ENCODE measurements around the gene CACNA2D2.

Gene CACNA2D2

DNA sequence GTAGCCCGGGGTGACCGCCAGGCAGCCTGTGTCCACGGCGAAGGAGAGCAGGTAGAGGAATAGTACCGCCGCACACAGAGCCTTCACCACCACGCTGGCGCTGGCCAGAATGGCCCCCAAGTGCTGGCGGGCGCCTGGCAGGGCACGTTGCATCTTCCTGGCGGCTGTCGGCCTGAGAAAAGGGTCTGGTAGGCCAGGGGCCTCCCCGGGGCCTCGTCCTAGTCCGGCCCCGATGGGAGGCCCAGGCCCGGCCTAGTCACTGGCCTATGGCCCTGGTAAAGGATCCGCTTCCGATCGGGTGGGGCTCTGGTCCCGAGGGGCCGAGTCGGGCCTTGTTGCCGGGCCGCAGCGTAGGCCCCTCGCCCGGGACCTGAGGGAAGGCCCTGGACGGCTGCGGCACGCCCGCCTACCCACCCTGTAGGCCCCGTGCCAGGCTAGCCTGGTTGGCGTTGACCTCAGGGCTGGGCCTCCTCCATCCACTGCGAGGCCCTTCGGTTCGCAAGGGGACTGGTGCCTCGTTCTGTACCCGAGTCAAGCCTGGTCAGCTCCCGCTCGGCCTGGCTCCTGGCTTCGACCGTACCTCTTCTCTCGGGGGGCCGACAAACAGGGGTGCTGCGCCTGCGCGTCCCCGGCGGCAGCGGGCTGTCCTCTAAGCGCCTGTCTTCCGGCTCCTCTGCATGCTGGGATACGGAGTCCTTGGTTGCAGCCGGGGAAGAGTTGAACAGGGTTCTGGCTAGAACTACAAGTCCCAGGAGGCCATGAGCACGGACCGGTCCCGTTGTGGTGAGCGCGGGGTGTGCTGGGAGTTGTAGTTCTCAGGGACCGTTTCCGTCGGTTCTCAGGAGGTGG, 144.3 kb downstream of the CACNA2D2 start, which contains the start of gene TMEM115:
Gene TMEM115, minus strand, starts transcription at position 611 of the 849 bp plus-strand sequence. Its CDS starts 458 bp downstream, at position 153.
- DNase-seq = peak; percentile 98

DNA sequence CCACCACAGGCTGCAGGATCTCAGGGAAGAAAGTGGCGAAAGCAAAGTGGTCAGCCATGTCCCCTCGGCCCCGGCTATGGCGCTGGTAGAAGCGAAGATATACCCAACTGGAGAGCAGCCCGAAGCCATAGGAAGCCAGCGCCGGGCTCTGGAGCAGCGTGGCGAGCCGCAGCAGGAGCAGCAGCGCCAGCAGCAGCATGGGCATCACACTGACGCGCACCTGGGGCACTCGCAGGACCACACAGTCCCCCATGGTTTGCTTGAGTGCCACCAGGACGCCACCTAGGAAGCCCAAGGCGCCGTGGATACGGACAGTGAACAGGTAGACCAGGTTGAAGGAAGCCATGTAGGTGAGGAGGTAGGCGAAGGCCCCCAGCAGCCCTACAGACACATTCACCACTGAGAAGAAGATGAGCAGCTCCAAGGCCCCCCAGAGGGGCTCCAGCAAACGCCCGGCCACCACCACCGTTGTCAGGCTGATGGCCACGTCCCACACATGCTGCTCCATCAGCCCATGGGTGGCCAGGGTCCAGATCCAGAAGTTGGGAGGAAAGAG, 145.0 kb downstream of the CACNA2D2 start:
- no peak for DNase-seq

DNA sequence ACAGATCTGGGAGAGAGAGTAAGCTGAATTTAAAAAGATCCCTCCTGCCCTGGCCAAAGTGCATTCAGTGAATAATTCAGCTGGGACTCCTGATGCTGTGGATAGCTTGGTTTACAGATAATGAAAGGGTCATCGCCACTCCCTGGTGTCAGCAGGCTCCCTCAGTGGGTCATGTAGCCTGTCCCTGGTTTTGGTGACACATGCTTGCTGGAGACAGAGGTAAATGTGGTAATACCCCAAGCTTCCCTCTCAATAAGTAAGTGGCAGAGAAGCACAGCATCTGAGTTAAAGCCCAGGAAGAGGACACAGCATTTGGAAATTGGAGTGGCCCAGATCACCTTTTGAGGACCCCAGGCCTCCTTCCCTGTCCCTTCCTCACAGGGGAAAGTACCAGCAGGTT, 146.0 kb downstream of the CACNA2D2 start:
- no peak for DNase-seq

DNA sequence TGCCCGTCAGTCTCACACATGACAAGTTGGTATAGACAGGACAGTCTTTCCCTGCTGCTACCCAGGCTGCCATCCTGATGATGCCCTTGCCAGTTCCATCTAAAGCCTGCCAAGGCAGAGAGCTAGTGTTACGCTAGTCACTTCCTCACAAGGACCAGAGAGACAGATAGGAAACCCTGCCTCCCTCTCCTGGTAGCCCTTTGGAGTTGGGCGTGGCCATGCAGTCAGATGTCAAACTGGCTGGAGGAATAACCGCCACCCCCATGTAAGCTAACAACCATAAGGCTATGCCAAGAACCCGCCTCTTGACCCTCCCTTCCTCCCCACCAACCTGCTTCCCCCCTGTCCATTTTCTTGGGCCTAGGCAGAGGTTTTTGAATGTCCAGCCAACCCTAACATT, 146.9 kb downstream of the CACNA2D2 start:
- DNase-seq = no peak

DNA sequence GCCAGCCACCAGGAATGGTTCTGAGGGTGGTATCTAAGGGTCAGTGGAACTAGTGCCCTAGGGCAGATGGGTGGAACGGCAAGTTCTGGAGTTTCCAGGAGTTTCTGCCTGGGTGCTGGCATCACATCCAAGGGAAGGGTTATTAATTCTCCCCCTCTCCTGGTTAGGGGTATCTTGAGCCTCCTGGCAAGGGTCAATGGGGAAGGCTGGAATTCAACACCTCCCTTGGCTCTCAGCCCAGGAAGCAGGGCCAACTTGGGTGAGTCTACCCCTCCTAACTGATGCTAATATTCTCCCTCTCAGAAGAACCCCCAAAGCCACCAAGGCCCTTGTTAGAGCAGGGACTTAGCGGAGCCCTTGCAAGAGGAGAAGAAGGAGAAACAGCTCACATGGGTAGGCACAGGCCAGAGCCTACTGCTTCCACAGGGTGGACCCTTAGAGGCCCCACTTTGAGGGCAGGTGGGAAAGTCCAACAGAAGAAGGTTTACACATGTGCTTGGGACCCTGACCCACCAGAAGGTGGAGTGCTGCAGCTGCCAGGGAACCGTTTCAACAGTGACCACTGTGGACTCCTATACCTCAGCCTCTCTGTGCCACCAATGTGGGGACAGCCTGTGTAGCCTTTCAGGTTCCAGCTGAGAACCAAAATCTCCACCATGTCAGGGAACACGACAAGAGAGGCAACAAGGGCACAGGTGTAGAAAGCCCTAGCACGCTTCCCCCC, 147.4 kb downstream of the CACNA2D2 start:
- no peak for DNase-seq

DNA sequence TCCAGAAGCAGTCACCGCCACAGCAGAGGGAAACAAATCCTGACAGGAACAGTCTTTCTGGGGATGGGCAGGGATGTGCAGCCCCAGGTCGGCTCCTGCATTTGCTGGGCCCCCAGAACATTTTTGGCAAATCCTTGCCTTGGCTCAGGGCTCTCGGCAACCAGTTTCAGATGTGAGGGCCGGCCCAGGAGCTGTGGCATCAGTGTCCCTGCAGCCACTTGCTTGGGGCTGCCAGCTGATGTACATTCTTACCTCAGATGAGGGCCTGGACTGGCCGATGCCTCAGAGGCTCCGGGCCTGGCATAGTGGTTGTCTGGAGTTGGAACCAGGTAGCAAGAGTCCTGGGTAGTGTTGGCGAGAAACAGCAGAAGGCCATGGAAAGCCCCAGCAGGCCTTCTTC, 148.6 kb downstream of the CACNA2D2 start:
- no peak for DNase-seq

- DNase-seq = no peak
Measured at GRCh38 chr3:50354186-50354764, 149.2 kb downstream of the CACNA2D2 start.

- DNase-seq = no peak
Measured at GRCh38 chr3:50353245-50354004, 150.0 kb downstream of the CACNA2D2 start.

DNA sequence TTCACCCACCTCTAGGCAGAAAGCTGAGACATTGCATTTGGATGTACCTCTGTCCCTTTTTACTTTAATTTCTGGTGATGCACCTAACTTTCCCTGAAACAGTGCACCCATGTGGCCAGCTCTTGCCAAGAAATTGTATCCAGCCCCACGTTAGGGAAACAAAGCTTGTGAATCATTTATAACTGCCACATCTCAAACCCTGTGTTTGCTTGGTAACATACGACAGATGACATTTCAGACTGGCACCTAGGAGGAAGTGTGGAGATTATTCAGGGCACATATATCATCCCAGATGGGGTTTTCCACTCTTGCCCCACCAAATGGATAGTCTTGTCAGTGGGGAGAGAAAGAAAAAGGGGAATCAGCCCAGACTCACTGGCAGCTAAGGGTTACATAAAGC, 150.7 kb downstream of the CACNA2D2 start:
- no peak for DNase-seq

- DNase-seq = no peak
Measured at GRCh38 chr3:50351323-50351697, 152.1 kb downstream of the CACNA2D2 start.

DNA sequence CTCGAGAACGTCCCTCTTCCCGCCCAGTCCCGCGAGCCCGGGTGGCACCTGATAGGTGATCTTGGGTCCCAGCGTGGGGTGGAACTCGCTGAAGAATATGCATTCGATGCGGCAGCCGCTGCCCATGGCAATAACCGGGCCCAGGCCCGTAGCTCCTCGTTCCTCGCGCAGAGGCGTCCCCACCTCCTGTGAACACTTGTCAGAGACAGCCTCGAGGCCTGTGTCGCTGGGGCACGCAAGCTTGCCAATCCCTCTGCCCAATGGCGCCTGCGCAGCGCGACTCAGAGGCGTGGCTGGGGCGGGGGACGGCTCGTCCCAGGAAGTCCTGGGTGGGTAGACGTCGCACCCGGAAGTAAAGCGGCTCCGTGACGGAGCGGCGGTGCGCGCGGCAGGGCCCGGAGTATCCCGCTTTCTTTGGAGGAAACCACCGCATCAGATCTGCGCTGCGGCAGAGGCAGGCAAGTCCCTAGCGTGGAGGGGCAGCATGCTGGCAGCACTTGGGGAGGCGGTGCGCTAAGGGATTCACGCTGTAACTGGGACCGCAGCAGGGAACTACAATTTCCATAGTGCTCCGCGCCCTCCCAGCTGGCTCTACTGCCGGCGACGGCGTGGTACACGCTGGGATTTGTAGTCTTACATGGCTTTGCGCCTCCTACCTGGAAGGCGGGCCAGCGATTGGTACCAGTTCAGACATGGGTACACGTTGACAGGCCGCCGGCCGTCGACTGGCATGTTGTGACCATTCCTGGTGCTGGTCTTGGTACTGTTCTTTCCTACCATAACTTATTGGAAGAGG, 152.7 kb downstream of the CACNA2D2 start, which contains the start of the genes CYB561D2 and NPRL2:
Gene CYB561D2, plus strand, starts transcription at position 336 of the 796 bp plus-strand sequence. CDS start 572 bp downstream, outside the sequence.
Gene NPRL2, minus strand, starts transcription at position 249 of the 796 bp plus-strand sequence. Its CDS starts 123 bp downstream, at position 126.
- peak; percentile 98 to 99 for DNase-seq

DNA sequence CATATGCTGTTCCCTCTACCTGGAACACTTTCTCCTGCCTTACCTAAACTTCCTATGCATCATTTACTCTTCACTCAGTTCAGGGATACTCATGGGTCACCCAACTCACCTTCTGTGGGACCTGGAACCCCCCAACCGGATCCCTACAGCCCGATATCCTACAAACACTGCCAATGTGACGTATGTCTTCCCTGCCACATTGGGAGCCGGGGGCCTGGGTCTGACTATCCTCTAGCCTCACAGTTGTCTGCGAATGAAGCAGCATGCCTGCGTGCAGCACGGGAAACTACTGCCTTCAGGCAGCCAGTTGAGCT, 153.3 kb downstream of the CACNA2D2 start:
- no peak for DNase-seq

DNA sequence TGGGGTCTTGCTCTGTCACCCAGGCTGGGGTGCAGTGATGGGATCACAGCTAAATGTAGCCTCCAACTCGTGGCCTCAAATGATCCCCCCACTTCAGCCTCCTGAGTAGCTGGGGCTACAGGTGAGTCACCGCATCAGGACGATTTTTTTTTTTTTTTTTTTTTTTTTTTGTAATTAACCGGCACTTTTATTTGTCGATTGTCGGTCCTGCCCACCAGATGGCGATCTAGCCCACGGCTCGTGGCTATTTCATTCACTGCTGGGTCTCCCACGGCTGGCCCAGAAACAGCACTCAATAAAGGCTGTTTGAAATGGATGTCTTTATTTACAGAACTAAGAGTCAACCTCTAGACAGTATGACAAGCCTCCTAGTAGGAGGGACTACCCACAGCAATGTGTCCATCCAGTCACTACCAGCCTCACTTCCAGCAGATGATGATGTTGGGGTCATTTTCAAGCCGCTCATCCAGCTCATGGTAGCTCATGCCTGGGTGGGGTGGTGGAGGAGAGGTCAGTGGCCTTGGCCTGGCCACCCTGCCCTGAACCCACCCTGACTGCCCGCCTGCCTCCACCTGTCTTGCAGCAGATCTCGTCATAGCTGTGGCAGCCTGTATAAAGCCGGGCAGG, 156.1 kb downstream of the CACNA2D2 start:
- DNase-seq = peak; percentile 84 to 88

DNA sequence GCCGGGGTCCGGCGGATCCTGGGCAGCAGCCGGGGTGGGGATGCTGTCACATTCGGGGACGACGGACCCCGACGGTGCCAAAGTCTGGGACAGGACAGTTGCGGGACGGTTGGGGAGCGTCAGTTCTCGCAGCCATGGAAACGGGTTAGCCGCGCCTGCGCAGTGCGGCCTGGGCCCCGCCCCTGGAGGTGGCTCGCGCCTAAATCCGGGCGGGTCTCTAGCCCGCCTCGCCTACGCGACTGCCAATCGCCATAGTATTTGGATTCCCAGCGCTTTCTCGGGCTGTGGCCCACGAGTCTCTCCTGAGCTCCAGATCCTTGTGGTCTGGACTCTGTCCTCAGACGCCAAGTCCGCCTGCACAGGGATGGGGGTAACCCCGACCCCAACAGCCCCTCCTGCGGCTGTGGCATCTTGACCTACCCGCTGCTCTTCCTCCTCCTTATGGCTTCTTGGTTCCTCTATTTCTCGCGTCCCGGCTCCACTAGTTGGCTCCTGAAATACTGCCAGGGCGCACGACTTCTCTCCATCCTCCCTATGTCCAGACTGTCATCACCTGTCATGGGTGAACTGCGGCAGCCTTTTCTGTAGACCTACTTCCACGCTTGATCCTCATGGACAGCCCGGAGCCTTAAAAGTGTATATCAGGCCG, 157.7 kb downstream of the CACNA2D2 start, which contains the start of gene ZMYND10:
Gene ZMYND10, minus strand, starts transcription at position 147 of the 649 bp plus-strand sequence. CDS start 153 bp downstream, outside the sequence.
- peak; percentile 76 to 79 for DNase-seq

DNA sequence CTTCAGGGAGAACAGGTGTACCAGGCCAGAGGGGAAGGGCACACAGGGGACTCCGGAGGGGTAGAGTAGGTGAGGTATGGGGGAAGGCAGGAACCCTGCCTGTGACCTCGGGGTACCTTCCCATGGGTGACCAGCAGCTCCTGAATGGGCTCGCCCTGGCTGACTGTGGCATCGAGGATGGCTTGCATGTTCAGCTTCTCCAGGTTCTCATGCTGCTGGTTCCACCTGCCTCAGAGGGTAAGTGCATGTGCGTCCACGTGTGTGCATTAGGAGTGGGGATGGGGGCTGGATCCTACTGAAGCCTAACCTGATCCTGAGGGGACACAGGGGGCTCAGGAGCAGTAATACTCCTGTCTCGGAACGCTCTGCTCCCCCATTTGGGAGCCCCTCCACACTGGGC, 158.4 kb downstream of the CACNA2D2 start:
- DNase-seq = no peak

DNA sequence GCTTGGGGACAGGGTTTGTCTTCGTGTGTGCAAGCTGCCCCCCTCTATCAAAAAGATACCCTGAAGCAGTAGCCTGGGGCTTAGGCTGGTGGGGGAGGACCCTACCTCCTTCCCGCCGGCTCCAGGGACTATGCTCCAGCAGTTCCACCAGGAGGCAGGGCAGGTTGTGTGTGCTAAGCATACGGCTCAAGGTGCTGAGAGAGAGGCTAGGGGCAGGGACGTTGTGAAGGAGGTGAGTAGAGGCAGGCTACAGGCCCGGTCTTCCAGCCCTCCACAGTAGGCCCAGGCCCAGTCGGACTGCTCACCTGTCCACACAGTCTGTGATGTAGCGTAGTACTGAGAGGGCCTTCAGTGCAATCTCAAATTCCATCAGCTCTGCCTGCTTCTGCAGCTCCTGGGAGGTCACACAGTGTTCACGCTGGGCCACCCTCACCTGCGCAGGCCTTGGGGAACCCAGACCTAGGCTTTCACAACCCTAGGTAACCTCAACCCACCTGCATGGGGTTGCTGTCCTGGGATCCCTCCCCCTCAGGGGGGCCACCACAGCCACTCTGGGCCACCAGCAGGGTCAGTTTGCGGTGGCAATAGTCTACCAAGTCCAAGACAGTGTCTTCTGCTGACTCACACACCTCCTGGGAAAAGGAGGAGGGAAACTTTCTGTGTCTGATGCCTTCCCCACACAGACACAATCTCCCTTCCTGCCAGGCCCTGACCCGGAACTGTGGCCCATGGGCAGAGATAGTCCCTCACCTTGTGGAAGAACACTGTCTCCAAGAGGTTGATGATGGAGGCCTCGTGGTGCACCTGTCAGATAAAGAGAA, 160.4 kb downstream of the CACNA2D2 start:
- no peak for DNase-seq

GRCh38 chr3:50341996-50342650, 161.3 kb downstream of the CACNA2D2 start:
- DNase-seq = no peak

DNA sequence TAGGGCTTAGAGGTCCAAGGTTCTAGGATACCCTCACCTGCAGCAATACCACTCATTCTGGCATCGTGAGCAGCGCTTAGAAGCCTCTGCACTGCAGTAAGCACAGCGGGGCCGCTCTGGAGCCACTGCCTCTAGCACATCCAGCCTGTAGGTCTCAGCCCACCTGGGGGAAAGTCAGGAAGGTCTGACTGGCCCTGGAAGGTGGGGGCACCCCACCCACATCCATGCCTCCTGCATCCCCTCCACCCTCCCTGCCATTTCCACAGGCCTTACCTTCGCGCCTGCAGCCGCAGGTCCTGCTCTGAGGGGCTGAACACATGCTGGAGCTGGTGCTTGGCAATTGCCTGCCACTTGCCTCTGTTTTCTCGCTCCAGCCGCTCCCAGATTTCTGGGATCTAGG, 161.9 kb downstream of the CACNA2D2 start:
- DNase-seq = no peak

Measured in CD4-positive, alpha-beta T cell treated with Interferon alpha-2 for 1 hour (primary cell).